DMS114 treated with DMSO at 0.1 percent for 48 hours (cell line): ENCODE measurements around the gene MED25.

ENCODE experiments used
- DNase-seq: peaks from one replicate; lab custom pipeline; 2025; ENCODE audit not compliant: unreplicated experiment; lab: John Stamatoyannopoulos, UW

Gene MED25

DNA sequence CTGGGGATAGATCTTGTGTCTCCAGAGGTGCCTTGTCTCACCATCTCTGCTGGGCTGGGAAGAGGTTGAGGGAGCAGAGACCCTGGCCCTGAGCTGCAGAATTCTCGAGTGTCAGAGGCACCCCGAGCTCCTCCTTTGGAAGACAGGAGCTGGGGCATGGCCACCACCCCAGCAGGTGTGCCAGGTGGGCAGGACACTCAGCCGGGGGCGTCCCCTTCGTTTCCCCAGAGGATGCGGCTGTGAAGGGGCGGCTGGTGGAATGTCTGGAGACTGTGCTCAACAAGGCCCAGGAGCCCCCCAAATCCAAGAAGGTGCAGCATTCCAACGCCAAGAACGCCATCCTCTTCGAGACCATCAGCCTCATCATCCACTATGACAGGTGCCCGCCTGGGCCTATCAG lies 19.5 kb upstream of the MED25 start:
- DNase-seq, result no peak

GRCh38 chr19:49799271-49799797 lies 18.8 kb upstream of the MED25 start:
- no peak for DNase-seq

GRCh38 chr19:49799798-49800376 lies 18.2 kb upstream of the MED25 start:
- no peak for DNase-seq

DNA sequence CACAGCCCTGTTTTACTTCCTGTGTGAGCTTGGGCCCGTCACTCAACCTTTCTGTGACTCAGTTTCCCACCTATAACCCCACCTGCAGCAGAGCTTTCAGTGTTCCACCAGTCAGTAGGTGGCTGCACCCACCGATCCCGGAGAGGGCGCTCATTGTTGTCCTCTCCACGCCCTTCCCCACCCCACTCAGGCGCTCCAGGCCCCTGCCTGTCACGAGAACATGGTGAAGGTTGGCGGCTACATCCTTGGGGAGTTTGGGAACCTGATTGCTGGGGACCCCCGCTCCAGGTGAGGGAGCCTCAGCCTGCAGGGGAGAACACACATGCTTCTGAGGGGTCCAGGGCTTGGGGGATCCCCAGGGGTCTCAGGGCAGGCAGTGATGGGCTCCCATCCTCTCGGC lies 17.3 kb upstream of the MED25 start:
- no peak for DNase-seq

GRCh38 chr19:49801401-49801888 lies 16.6 kb upstream of the MED25 start:
- no peak for DNase-seq

GRCh38 chr19:49801966-49802661 lies 16.0 kb upstream of the MED25 start:
- DNase-seq, result peak; percentile 49

DNA sequence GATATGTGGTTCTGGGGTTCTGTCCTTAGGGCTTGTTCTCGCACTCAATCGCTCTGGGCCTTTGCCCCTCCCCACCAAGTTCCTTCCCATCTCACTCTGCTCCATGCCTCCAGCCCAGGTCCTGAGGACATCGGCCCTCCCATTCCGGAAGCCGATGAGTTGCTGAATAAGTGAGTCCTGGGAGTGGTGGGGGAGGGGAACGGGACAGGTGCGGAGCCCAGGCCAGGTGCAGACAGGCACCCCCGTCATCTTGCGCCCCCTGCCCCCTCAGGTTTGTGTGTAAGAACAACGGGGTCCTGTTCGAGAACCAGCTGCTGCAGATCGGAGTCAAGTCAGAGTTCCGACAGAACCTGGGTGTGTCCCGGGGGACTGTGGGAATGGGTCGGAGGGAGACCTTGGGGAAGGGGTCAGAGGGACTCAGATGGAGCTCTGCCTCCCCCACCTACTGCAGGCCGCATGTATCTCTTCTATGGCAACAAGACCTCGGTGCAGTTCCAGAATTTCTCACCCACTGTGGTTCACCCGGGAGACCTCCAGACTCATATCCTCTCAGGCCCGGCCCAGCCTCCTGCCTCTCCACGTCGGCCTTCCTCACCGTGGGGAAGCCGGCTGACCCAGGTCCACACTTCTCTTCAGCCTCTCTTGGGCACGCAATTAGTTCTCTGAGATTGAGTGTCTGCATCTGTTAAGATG lies 15.1 kb upstream of the MED25 start:
- no peak for DNase-seq

GRCh38 chr19:49803529-49803856 lies 14.6 kb upstream of the MED25 start:
- no peak for DNase-seq

GRCh38 chr19:49805822-49806619 lies 12.1 kb upstream of the MED25 start:
- no peak for DNase-seq

- DNase-seq, result no peak
These were observed 11.5 kb upstream of the MED25 start for GRCh38 chr19:49806620-49806959.

DNA sequence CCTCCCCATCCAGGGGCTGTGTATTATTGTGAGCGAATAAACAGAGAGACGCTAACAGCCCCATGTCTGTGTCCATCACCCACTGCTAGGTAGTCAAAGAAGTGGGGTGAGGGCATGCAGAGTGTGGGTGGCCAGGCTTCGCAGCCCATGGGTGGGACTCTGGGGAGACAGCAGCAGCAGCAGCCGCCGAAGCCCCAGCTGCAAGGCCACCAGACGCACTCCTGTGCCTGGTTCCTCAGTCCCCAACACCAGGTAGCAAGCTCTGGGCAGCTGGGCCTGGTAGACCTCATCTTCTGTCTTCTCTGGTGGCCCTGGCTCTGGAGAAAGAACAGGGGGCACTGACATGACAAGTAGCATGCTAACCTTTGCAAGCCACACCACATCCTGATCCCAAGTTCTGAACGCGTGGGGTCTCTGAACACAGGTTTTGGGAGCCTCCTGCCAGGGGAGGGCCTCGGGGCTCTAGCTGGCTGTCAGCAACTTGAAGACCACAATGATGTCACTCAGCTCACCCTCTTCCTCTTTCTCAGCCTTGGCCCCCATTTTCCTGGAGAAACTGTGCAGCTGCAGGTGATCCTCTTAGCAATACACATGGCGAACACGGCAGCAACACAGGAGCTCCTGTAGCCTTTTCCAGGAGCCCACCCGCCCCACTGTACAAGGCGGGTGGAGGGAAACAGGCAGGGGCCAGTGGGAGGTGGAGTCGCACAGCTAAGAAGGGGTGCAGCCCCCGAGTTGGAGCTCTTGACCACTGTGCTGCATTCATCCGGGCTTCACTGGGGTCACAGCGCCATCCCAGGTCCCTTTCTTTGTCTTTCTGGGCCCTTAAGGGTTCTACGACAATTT lies 10.8 kb upstream of the MED25 start:
- DNase-seq, result no peak

GRCh38 chr19:49807904-49808675 lies 10.0 kb upstream of the MED25 start:
- no peak for DNase-seq

- no peak for DNase-seq
These were observed 9.4 kb upstream of the MED25 start for GRCh38 chr19:49808711-49809159.

DNA sequence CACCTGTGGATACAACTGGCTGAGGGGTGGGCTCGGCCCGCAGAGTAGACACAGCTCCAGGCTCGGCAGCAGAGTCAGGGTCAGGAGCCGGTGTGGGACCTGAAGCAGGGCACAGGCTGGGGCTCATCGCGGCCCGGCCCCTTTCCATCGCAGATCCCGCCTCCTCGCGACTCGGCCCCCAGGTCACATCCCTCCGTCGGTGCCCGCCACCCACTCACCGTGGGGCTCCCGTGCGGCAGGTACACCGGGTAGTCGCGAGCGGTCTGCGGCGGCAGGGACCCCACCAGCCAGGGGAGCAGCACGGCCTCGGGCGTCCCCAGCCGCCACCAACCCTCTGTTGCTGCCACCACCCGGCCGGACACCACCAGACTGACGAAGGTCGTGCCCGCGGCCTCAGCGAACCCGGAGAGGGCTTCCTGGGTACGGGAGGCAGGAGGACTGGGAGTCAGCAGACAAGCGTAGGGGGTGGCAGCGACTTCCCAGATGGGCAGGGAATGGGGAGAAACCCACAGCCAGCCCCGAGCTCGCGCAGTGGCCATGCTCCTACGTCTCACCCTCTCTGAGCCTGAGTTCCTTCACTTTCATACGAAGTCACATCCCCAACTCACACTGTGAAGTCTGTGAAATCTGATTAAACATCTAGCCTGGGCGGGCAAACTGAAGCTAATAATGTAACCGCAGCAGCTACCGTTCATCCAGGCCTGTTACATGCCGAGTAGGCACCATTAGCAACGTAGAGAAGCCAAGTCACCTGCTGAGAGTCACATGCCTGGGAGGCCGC lies 8.7 kb upstream of the MED25 start:
- no peak for DNase-seq

GRCh38 chr19:49809941-49810389 lies 8.1 kb upstream of the MED25 start:
- DNase-seq, result no peak

DNA sequence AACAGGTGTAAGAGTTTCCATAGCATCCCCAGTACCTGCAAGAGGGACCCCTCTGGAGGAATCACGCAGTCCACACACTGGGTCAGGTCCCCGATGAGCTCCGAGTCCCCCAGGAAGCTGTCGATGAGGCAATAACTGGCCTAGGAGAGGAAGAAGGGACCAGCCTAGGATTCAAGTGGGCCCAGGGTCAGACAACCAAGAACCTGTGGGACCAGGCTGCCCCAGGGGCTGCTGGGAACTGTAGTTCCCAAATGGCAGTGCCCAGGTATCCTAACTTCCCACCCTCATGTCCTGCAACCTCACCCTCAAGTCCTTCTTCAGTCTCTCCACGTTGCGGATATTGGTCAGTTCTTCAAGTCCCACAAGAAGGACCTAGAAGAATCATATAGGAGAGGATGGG lies 6.8 kb upstream of the MED25 start:
- no peak for DNase-seq

GRCh38 chr19:49812452-49812996 lies 5.6 kb upstream of the MED25 start:
- DNase-seq, result no peak

GRCh38 chr19:49812997-49813861 lies 4.9 kb upstream of the MED25 start, which contains the start of gene FUZ:
Gene FUZ, minus strand, starts transcription at chr19:49813292. Its CDS starts 186 bp downstream, at chr19:49813106.
- peak; percentile 90 for DNase-seq
